Endothelial cell of umbilical vein (primary cell): Measurements from ENCODE around the gene TRIM50. TPM values are rescaled to one million over a fixed set of nuclear protein-coding genes. Genes with fewer than 3 reads are reported as not detected.
"Not testable (repeated sequence)": the region's sequence is repeated elsewhere in the genome, so short reads cannot be mapped to it uniquely, and the experiment has no call there.

Source experiments
- BruUV-seq: library from RNA; stranded (reverse); fragments of 400-500 nt; replicated peaks from 2 replicates; lab custom pipeline; 2021; lab: Mats Ljungman, UMichigan
- CTCF ChIA-PET: fragments of 300-600, 350-600 bp; sonication (Branson Sonifier 250); formaldehyde crosslinking; loops from one replicate; lab custom pipeline; 2021; ENCODE audit warnings: antibody characterized with exemption, inconsistent platforms; lab: Charles Lee
- POLR2A ChIA-PET: fragments of 300-600, 350-600 bp; sonication (Branson Sonifier 250); formaldehyde crosslinking; loops from one replicate; lab custom pipeline; 2021; ENCODE audit warnings: antibody characterized with exemption, inconsistent platforms; lab: Charles Lee
- DNase-seq: peaks from one replicate; pipeline ENCODE4 v3.0.0-alpha.2; 2011; ENCODE audit warnings: low read depth, low spot score
- FAIRE-seq: peaks from 2 replicates; lab custom pipeline; 2011; peaks lifted over from hg19 to GRCh38; lab: Jason Lieb, UNC
- H2AFZ ChIP-seq: 2 replicates; pipeline ENCODE4 v1.6.0; 2012; ENCODE audit warnings: low read depth, low read length, control low read depth, inconsistent platforms
- H3K27ac ChIP-seq: 2 replicates; pipeline ENCODE4 v1.5.1; 2011; ENCODE audit warnings: low read depth, mild to moderate bottlenecking, control low read depth, low read length, moderate library complexity; ENCODE audit not compliant: insufficient read depth
- H3K27me3 ChIP-seq, 2 experiments: 2 replicates each; pipeline versions ENCODE4 v1.6.0 to v1.6.1; 2011; ENCODE audit warnings: low read length in 2 of 2, mixed read lengths in 1 of 2; ENCODE audit not compliant: control insufficient read depth in 2 of 2, insufficient read depth in 2 of 2
- H3K36me3 ChIP-seq, 2 experiments: 2 replicates in 1 of 2; 3 replicates in 1 of 2; pipeline ENCODE4 v1.5.1; 2011; ENCODE audit warnings: low read length in 2 of 2, mild to moderate bottlenecking in 1 of 2, moderate library complexity in 1 of 2; ENCODE audit not compliant: control insufficient read depth in 2 of 2, insufficient read depth in 2 of 2; ENCODE audit errors: extremely low read depth in 1 of 2
- H3K4me1 ChIP-seq: 3 replicates; pipeline ENCODE4 v1.5.1; 2011; ENCODE audit warnings: mild to moderate bottlenecking, low read length; ENCODE audit not compliant: control insufficient read depth, insufficient read depth; ENCODE audit errors: extremely low read depth
- H3K4me2 ChIP-seq: 2 replicates; pipeline ENCODE4 v1.6.1; 2011; ENCODE audit warnings: low read length, control low read depth, mixed read lengths; ENCODE audit not compliant: insufficient read depth
- H3K4me3 ChIP-seq, 3 experiments: fragments of 200-600 bp in 1 of 3; sonication (generic), shearing (Covaris generic) in 1 of 3; replicated peaks in 1 of 3; 2 replicates each; pipeline ENCODE4 v1.5.1; 2011 to 2016; ENCODE audit warnings: control low read depth in 3 of 3, low read length in 3 of 3, mild to moderate bottlenecking in 2 of 3, inconsistent platforms in 1 of 3, low read depth in 1 of 3, moderate library complexity in 1 of 3; ENCODE audit not compliant: insufficient read depth in 1 of 3
- H3K79me2 ChIP-seq: 2 replicates; pipeline ENCODE4 v1.6.0; 2012; ENCODE audit warnings: low read length, inconsistent platforms; ENCODE audit not compliant: control insufficient read depth, insufficient read depth
- H3K9ac ChIP-seq: replicated peaks from 2 replicates; pipeline ENCODE3; 2011; ENCODE audit warnings: low read length, control low read depth; ENCODE audit not compliant: insufficient read depth; ENCODE audit errors: extremely low read depth
- H3K9me1 ChIP-seq: replicated peaks from 3 replicates; pipeline ENCODE4 v1.6.0; 2011; ENCODE audit warnings: mild to moderate bottlenecking, low read length; ENCODE audit not compliant: control insufficient read depth, insufficient read depth; ENCODE audit errors: extremely low read depth
- H3K9me3 ChIP-seq: replicated peaks from 2 replicates; pipeline ENCODE4 v1.5.1; 2012; ENCODE audit warnings: low read length, inconsistent platforms; ENCODE audit not compliant: control insufficient read depth, insufficient read depth
- H4K20me1 ChIP-seq: replicated peaks from 2 replicates; pipeline ENCODE3; 2011; ENCODE audit warnings: mild to moderate bottlenecking, low read length; ENCODE audit not compliant: control insufficient read depth, insufficient read depth; ENCODE audit errors: extremely low read depth
- FOS ChIP-seq: IDR thresholded peaks from 2 replicates; pipeline ENCODE4 v1.6.1; 2011; ENCODE audit warnings: mild to moderate bottlenecking, low read length, moderate library complexity, borderline replicate concordance; ENCODE audit not compliant: insufficient read depth
- MYC ChIP-seq: IDR thresholded peaks from one replicate; pipeline ENCODE4 v1.6.1; 2011; ENCODE audit warnings: mild to moderate bottlenecking, low read depth, low read length
- dilution Hi-C: fragments of 300-500 bp; cut with MboI; formaldehyde crosslinking; loops from one replicate; pipeline ENCODE4 v1.15.0; 2019; ENCODE audit warnings: low sequenced_read_pairs; ENCODE audit not compliant: extremely low pct_ligation_motif_present
- intact Hi-C: fragments of 100-400 bp; cut with micrococcal nuclease; formaldehyde crosslinking; loops from one replicate; pipeline ENCODE4 v1.10.0; 2022
- polyA plus RNA-seq, 4 experiments: library from polyadenylated mRNA; depleted of rRNA in 3 of 4; stranded (reverse) in 3 of 4; unstranded in 1 of 4; fragments of >200 nt; gene quantifications; 2 replicates each; pipeline versions ENCODE4 v1.2.1 to v1.2.3, GENCODE V29; 2011 to 2012; ENCODE audit warnings: missing spikeins in 1 of 4
- total RNA-seq: library from RNA; stranded (reverse); gene quantifications from 2 replicates; pipeline ENCODE4 v1.2.3, GENCODE V29; 2021

Gene TRIM50
- total and polyA plus RNA-seq, 2 donors (not counting 3 experiments of a cell fraction or from before 2014, with no cell fraction given), result not detected

DNA sequence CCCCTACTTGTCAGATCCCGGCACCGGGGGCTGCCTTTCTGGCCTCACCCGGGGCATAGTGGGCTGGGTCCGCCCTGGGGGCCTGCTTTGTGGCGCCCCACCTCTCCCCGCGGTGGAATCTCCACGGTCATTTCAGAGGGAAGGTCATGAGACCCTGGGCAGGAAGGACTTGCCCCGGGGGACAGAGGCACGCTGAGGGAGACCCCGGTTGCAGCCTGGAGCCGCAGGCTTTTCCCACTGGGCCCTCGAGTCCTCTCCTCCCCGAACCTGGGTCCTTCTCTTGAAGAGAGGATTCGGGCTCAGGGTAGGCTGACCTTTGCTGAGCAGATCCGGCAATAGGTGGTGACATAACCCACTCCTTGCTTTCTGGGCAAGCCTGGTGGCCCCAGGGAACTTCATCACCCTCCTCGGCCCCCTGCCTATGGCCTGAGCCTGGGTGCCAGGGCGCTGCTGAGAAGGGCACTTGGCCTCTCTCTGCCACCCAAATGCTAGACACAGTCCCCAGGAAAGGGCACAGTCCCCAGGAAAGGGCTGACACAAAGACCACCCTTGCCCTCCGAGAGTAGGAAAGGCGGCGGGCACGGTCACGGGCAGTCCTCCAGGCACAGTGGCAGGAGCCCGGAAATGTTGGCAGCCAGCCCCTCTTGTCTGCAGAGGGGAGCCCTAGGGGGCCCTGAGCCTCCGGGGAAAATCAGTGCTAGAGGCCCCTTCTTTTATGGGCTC is 36.3 kb upstream of the TRIM50 start:
- CTCF ChIA-PET, result no interaction called here
- intact Hi-C loops, result no loop called here

DNA sequence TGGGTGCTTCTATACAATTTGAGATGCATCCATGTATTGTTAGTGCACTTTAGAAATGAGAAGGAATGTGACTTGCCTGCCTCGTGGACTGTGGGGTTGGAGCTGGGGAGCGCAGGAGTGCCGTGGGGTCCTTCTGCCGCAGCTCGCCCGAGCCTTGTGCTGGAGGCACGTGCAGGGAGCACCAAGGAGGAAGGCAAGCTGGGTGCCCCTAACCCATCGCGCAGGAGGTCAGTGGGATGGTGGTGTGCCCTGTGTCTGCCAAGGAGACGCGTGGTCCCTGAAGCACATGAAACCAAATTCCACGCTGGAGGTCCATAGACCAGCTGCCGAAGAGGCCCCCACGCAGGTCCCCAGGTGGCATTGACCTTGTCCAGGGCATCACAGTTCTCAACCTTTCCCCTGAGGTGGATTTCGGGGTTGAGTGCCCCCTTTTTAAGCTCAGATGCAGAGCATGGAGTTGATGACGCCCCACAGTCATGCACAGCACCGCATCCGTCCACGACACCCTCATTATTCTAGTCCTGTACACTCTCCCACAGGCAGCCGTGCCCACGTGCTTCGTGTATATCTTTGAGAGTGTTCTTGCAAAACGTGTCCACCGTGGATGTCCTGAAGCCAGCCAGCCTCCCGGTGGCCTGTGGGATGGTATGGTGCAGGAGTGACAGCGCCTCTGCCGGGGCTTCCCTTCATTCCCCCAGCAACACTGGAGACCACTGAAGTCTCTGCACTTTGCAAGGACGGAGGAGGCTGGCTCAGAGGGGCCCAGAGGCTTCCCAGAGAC is 35.5 kb upstream of the TRIM50 start:
- H3K27me3 ChIP-seq, result no peaks in the 10 kb centered on the region
- no peaks in the 10 kb centered on the region for H3K9me3 ChIP-seq
- no peak overlapping the region for H3K9ac ChIP-seq
- FAIRE-seq (no peak), DNase-seq (no peak)
- intact Hi-C loops, result no loop called here
- no peak overlapping the region for H2AFZ ChIP-seq
- no peaks in the 10 kb centered on the region for H3K79me2 ChIP-seq
- no peaks in the 10 kb centered on the region for H3K9me1 ChIP-seq
- H3K36me3 ChIP-seq, result no peaks in the 10 kb centered on the region
- no peaks in the 10 kb centered on the region for H4K20me1 ChIP-seq
- TF ChIP-seq FOS (no peak), MYC (no peak)
- POLR2A ChIA-PET, result no interaction called here
- peaks cover 4% of the 10 kb centered on the region for H3K4me1 ChIP-seq
- H3K27ac ChIP-seq, result no peak overlapping the region
- no peak overlapping the region for H3K4me3 ChIP-seq
- H3K4me2 ChIP-seq, result no peak overlapping the region
- CTCF ChIA-PET, result no interaction called here
- BruUV-seq, result no TSS peak
- dilution Hi-C loops, result no loop called here

More for the DNA sequence above, 36.3 kb upstream of the TRIM50 start:
- no peak for DNase-seq
- no peaks in the 10 kb centered on the region for H3K27me3 ChIP-seq
- H3K9ac ChIP-seq, result no peak overlapping the region
- FAIRE-seq, result no peak
- no TSS peak for BruUV-seq
- no peaks in the 10 kb centered on the region for H3K9me1 ChIP-seq
- no peak overlapping the region for H3K4me2 ChIP-seq
- no peak overlapping the region for H3K27ac ChIP-seq
- H3K4me3 ChIP-seq, result no peak overlapping the region
- H3K4me1 ChIP-seq, result no peaks in the 10 kb centered on the region
- no peaks in the 10 kb centered on the region for H3K79me2 ChIP-seq
- no peaks in the 10 kb centered on the region for H4K20me1 ChIP-seq
- TF ChIP-seq FOS, result no peak
- H3K36me3 ChIP-seq, result no peaks in the 10 kb centered on the region
- POLR2A ChIA-PET, result no interaction called here
- H2AFZ ChIP-seq, result no peak overlapping the region
- dilution Hi-C loops, result no loop called here
- no peaks in the 10 kb centered on the region for H3K9me3 ChIP-seq

DNA sequence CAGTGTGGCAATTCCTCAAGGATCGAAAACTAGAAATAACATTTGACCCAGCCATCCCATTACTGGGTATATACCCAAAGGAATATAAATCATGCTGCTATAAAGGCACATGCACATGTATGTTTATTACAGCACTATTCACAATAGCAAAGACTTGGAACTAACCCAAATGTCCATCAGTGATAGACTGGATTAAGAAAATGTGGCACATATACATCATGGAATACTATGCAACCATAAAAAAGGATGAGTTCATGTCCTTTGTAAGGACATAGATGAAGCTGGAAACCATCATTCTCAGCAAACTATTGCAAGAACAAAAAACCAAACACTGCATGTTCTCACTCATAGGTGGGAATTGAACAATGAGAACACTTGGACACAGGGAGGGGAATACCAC is 32.7 kb upstream of the TRIM50 start:
- H4K20me1 ChIP-seq, BruUV-seq, dilution Hi-C loops, H3K9ac ChIP-seq, H3K27ac ChIP-seq, intact Hi-C loops, POLR2A ChIA-PET, H3K9me1 ChIP-seq, H2AFZ ChIP-seq, H3K9me3 ChIP-seq, H3K36me3 ChIP-seq, H3K4me3 ChIP-seq, H3K4me2 ChIP-seq, FAIRE-seq, DNase-seq, H3K27me3 ChIP-seq, H3K79me2 ChIP-seq: not testable (repeated sequence)
- peaks cover 10% of the 10 kb centered on the region for H3K4me1 ChIP-seq
- CTCF ChIA-PET, result interaction anchor here (0.6 kb wide), 1 partner anchor 90 kb away, joined by 5 read pairs; no protein-coding TSS in a partner anchor
